GM23338 (cell line): ENCODE results near the gene DAZL. TPM values are rescaled to one million over a fixed set of nuclear protein-coding genes. Genes with fewer than 3 reads are reported as not detected.
A peak's percentile ranks its signal among the peaks of the same experiment; 100 is the strongest.

Source experiments
- ATAC-seq: fragments of 200-7000 bp; cut with Tn5 transposase; 3 replicates; pipeline ENCODE4 v1.9.1; 2020
- DNase-seq: peaks from one replicate; pipeline ENCODE4 v3.0.0-alpha.2; 2015; ENCODE audit warnings: low spot score
- H2AFZ ChIP-seq: fragments of 200-600 bp; sonication (generic); 2 replicates; pipeline ENCODE4 v1.8.0; 2016; ENCODE audit warnings: antibody characterized with exemption, mild to moderate bottlenecking, moderate library complexity
- H3F3A ChIP-seq: fragments of 200-600 bp; sonication (generic); replicated peaks from 2 replicates; pipeline ENCODE4 v1.8.0; 2017; ENCODE audit warnings: antibody characterized with exemption, mixed run types, low read depth
- H3K27ac ChIP-seq: fragments of 200-600 bp; sonication (generic); 2 replicates; pipeline ENCODE4 v1.6.1; 2016; ENCODE audit warnings: low read depth
- H3K27me3 ChIP-seq: fragments of 200-600 bp; sonication (generic); 2 replicates; pipeline ENCODE4 v1.8.0; 2016; ENCODE audit warnings: mild to moderate bottlenecking, mixed run types, moderate library complexity; ENCODE audit not compliant: insufficient read depth
- H3K36me3 ChIP-seq: fragments of 200-600 bp; sonication (generic); 2 replicates; pipeline ENCODE4 v1.8.0; 2016; ENCODE audit warnings: mild to moderate bottlenecking; ENCODE audit not compliant: insufficient read depth
- H3K4me1 ChIP-seq: fragments of 200-600 bp; sonication (generic); 2 replicates; pipeline ENCODE4 v1.8.0; 2016; ENCODE audit warnings: mild to moderate bottlenecking, moderate library complexity; ENCODE audit not compliant: insufficient read depth
- H3K4me2 ChIP-seq: fragments of 200-600 bp; sonication (generic); 2 replicates; pipeline ENCODE4 v1.7.1; 2017; ENCODE audit warnings: mixed run types
- H3K4me3 ChIP-seq: fragments of 200-600 bp; sonication (generic); 2 replicates; pipeline ENCODE4 v1.6.1; 2016; ENCODE audit warnings: mixed run types
- H3K79me2 ChIP-seq: fragments of 200-600 bp; sonication (generic); replicated peaks from 2 replicates; pipeline ENCODE4 v1.8.0; 2017; ENCODE audit warnings: mild to moderate bottlenecking; ENCODE audit not compliant: insufficient read depth
- H3K9me2 ChIP-seq: fragments of 200-600 bp; sonication (generic); 2 replicates; pipeline ENCODE4 v1.8.0; 2017; ENCODE audit not compliant: insufficient read depth
- H4K20me1 ChIP-seq: fragments of 200-600 bp; sonication (generic); replicated peaks from 2 replicates; pipeline ENCODE4 v1.8.0; 2017; ENCODE audit warnings: mild to moderate bottlenecking; ENCODE audit not compliant: insufficient read depth
- H3K27ac Mint-ChIP-seq: 2 replicates; pipeline ENCODE4 v1.8.0; 2020; ENCODE audit warnings: inconsistent platforms, mild to moderate bottlenecking, moderate library complexity, mixed read lengths
- H3K27me3 Mint-ChIP-seq: 3 replicates; pipeline ENCODE4 v1.8.0; 2022; ENCODE audit warnings: low read depth, mild to moderate bottlenecking, moderate library complexity, mixed read lengths, inconsistent platforms; ENCODE audit not compliant: insufficient read depth, poor library complexity
- H3K36me3 Mint-ChIP-seq: 3 replicates; pipeline ENCODE4 v1.8.0; 2021; ENCODE audit warnings: low read depth, mild to moderate bottlenecking, inconsistent platforms, moderate library complexity, mixed read lengths
- H3K4me1 Mint-ChIP-seq: 3 replicates; pipeline ENCODE4 v1.8.0; 2020; ENCODE audit warnings: mild to moderate bottlenecking, inconsistent platforms, mixed read lengths
- H3K4me3 Mint-ChIP-seq: 3 replicates; pipeline ENCODE4 v1.8.0; 2021; ENCODE audit warnings: moderate library complexity, mild to moderate bottlenecking, inconsistent platforms, mixed read lengths
- H3K9me3 Mint-ChIP-seq: 3 replicates; pipeline ENCODE4 v1.8.0; 2020; ENCODE audit warnings: moderate library complexity, mild to moderate bottlenecking, inconsistent platforms, mixed read lengths
- CTCF ChIP-seq, 2 experiments: fragments of 200-600 bp in 1 of 2; sonication (generic) in 1 of 2; conservative IDR thresholded peaks; 2 replicates each; pipeline versions ENCODE4 v1.5.1 to v1.6.1; 2016 to 2017; ENCODE audit warnings: antibody characterized with exemption in 2 of 2, low read depth in 2 of 2, mild to moderate bottlenecking in 2 of 2, moderate library complexity in 1 of 2
- ETS1 ChIP-seq: IDR thresholded peaks from 2 replicates; pipeline ENCODE4 v1.6.1; 2016; ENCODE audit warnings: antibody characterized with exemption
- EZH2 ChIP-seq: fragments of 200-600 bp; sonication (generic); IDR thresholded peaks from one replicate; pipeline ENCODE4 v1.8.0; 2017; ENCODE audit warnings: antibody characterized with exemption, mild to moderate bottlenecking, low read depth; ENCODE audit not compliant: unreplicated experiment
- EZH2phosphoT487 ChIP-seq: fragments of 200-600 bp; sonication (generic); IDR thresholded peaks from one replicate; pipeline ENCODE4 v1.8.1; 2018; ENCODE audit warnings: antibody characterized with exemption; ENCODE audit not compliant: unreplicated experiment
- JUNB ChIP-seq: IDR thresholded peaks from one replicate; pipeline ENCODE4 v1.6.1; 2016; ENCODE audit warnings: antibody characterized with exemption; ENCODE audit not compliant: unreplicated experiment
- NANOG ChIP-seq: IDR thresholded peaks from 2 replicates; pipeline ENCODE4 v1.6.1; 2016; ENCODE audit warnings: antibody characterized with exemption, borderline replicate concordance
- POLR2AphosphoS5 ChIP-seq: IDR thresholded peaks from 2 replicates; pipeline ENCODE4 v1.6.1; 2016; ENCODE audit warnings: antibody characterized with exemption, low read depth
- REST ChIP-seq: IDR thresholded peaks from one replicate; pipeline ENCODE4 v1.6.1; 2018; ENCODE audit warnings: antibody characterized with exemption; ENCODE audit not compliant: unreplicated experiment
- STAT1 ChIP-seq: IDR thresholded peaks from one replicate; pipeline ENCODE4 v1.6.1; 2016; ENCODE audit warnings: antibody characterized with exemption; ENCODE audit not compliant: unreplicated experiment
- ZNF114 ChIP-seq: fragments of 250-450 bp; sonication (Bioruptor Pico); IDR thresholded peaks from 2 replicates; pipeline ENCODE4 v1.5.0; 2020; ENCODE audit warnings: mild to moderate bottlenecking, moderate library complexity
- ZNF331 ChIP-seq: fragments of 250-450 bp; sonication (Bioruptor Pico); IDR thresholded peaks from 2 replicates; pipeline ENCODE4 v1.5.0; 2020; ENCODE audit warnings: low read depth, mild to moderate bottlenecking, moderate library complexity
- polyA plus RNA-seq: library from polyadenylated mRNA; unstranded; fragments of >200 nt; fragmentation: Nextera tagmentation; extraction: Ambion mirVana; gene quantifications from 2 replicates; pipeline ENCODE4 v1.2.1, GENCODE V29; 2016
- total RNA-seq: library from RNA; depleted of rRNA; stranded (reverse); fragments of >200 nt; shearing (Covaris generic); gene quantifications from 2 replicates; pipeline ENCODE4 v1.2.3, GENCODE V29; 2014

Gene DAZL
- total and polyA plus RNA-seq, 2 experiments from 2014 or later, result 3.2 to 5.3 TPM

GRCh38 chr3:16606398-16606797 lies 1.2 kb upstream of the DAZL start:
- no peak overlapping the region for H2AFZ ChIP-seq
- DNase-seq (peak; percentile 23), ATAC-seq (no peak)
- H3K27me3 Mint-ChIP-seq, result peaks cover 4% of the 10 kb centered on the region
- H3K4me1 Mint-ChIP-seq, result peaks cover 42% of the 10 kb centered on the region
- H3K27ac Mint-ChIP-seq, result no peak overlapping the region
- H3K9me2 ChIP-seq, result no peaks in the 10 kb centered on the region
- H3K4me3 ChIP-seq, result no peak overlapping the region
- H3K27me3 ChIP-seq, result no peaks in the 10 kb centered on the region
- no peaks in the 10 kb centered on the region for H3K36me3 ChIP-seq
- H3K36me3 Mint-ChIP-seq, result peaks cover 10% of the 10 kb centered on the region; the same call in 2 of the 3 replicates
- H3F3A ChIP-seq, result peaks cover 3% of the 10 kb centered on the region; the same call in 1 of the 2 replicates
- no peak overlapping the region for H3K4me2 ChIP-seq
- H3K79me2 ChIP-seq, result no peaks in the 10 kb centered on the region
- H3K9me3 Mint-ChIP-seq, result peaks cover 14% of the 10 kb centered on the region; the same call in 2 of the 3 replicates
- no peaks in the 10 kb centered on the region for H4K20me1 ChIP-seq
- H3K4me3 Mint-ChIP-seq, result no peak overlapping the region
- no peak overlapping the region for H3K27ac ChIP-seq
- no peak for TF ChIP-seq EZH2phosphoT487
- TF ChIP-seq NANOG, result no peak
- TF ChIP-seq CTCF (conservative IDR thresholded peaks at IDR 0.05; ENCODE audit: low read depth in 2 of 2), result no peak
- TF ChIP-seq ZNF331 (CRISPR knock-in tag), result no peak
- no peak for TF ChIP-seq EZH2
- no peak for TF ChIP-seq JUNB
- no peak for TF ChIP-seq ETS1
- TF ChIP-seq REST, result no peak
- peaks cover 46% of the 10 kb centered on the region for H3K4me1 ChIP-seq

- Mint-ChIP-seq H3K9me3 (peaks cover 14% of the 10 kb centered on the region; the same call in 2 of the 3 replicates), H3K4me1 (peaks cover 37% of the 10 kb centered on the region), H3K36me3 (peaks cover 10% of the 10 kb centered on the region; the same call in 2 of the 3 replicates), H3K27ac (no peak overlapping the region), H3K4me3 (no peak overlapping the region), H3K27me3 (peaks cover 4% of the 10 kb centered on the region)
- Histone ChIP-seq H3K4me2 (no peak overlapping the region), H3K27me3 (no peaks in the 10 kb centered on the region), H4K20me1 (no peaks in the 10 kb centered on the region), H2AFZ (no peak overlapping the region), H3K27ac (no peak overlapping the region), H3K79me2 (no peaks in the 10 kb centered on the region), H3K9me2 (no peaks in the 10 kb centered on the region), H3K4me3 (no peak overlapping the region), H3F3A (peaks cover 3% of the 10 kb centered on the region; the same call in 1 of the 2 replicates), H3K4me1 (peaks cover 43% of the 10 kb centered on the region), H3K36me3 (no peaks in the 10 kb centered on the region)
- ATAC-seq (no peak), DNase-seq (no peak)
- TF ChIP-seq ETS1 (no peak), STAT1 (no peak), EZH2phosphoT487 (no peak), ZNF114 (CRISPR knock-in tag) (no peak), CTCF (conservative IDR thresholded peaks at IDR 0.05; ENCODE audit: low read depth in 2 of 2) (0 out of 4 replicates have a peak, but pooled peaks of 1 of the 2 experiments have one; percentile 15), POLR2AphosphoS5 (no peak), ZNF331 (CRISPR knock-in tag) (no peak)
These were observed 743 bp upstream of the DAZL start for GRCh38 chr3:16605966-16606365.
